GM12865 (cell line): ENCODE data around the gene OR4M1.
"Not testable (repeated sequence)": the region's sequence is repeated elsewhere in the genome, so short reads cannot be mapped to it uniquely, and the experiment has no call there.

ENCODE experiments used
- DNase-seq: peaks from one replicate; pipeline ENCODE4 v3.0.0; 2010; ENCODE audit warnings: low read depth
- H3K4me3 ChIP-seq: 2 replicates; pipeline ENCODE4 v1.5.1; 2011; ENCODE audit warnings: mild to moderate bottlenecking, low read depth, low read length, control low read depth
- CTCF ChIP-seq: IDR thresholded peaks from 2 replicates; pipeline ENCODE4 v1.5.1; 2011; ENCODE audit warnings: low read length, control low read depth, low read depth, inconsistent platforms; ENCODE audit not compliant: insufficient read depth; ENCODE audit errors: missing control alignments

OR4M1 gene

GRCh38 chr14:19773204-19773603 is at the start of gene OR4M1:
OR4M1 (plus strand) TSS chr14:19773504; CDS start chr14:19780323, 6,819 bp downstream.
- not testable (repeated sequence) for H3K4me3 ChIP-seq, DNase-seq

GRCh38 chr14:19729359-19729758 is 43.9 kb upstream of the OR4M1 start:
- no peak for TF ChIP-seq CTCF
- no peak for DNase-seq
- H3K4me3 ChIP-seq = no peak overlapping the region

- no peak for DNase-seq
- TF ChIP-seq CTCF = no peak
- no peak overlapping the region for H3K4me3 ChIP-seq
Observed at GRCh38 chr14:19729763-19730162, 43.5 kb upstream of the OR4M1 start.

- not testable (repeated sequence) for DNase-seq, H3K4me3 ChIP-seq
Observed at GRCh38 chr14:19733893-19734292, 39.4 kb upstream of the OR4M1 start.

GRCh38 chr14:19743256-19743655 is 30.0 kb upstream of the OR4M1 start, which contains the start of gene OR4Q3:
OR4Q3 (plus strand) TSS chr14:19743571.
- no peak for TF ChIP-seq CTCF
- DNase-seq = no peak

GRCh38 chr14:19752316-19752715 is 21.0 kb upstream of the OR4M1 start:
- DNase-seq = not testable (repeated sequence)

More at GRCh38 chr14:19743256-19743655, 30.0 kb upstream of the OR4M1 start, which contains the start of gene OR4Q3:
- H3K4me3 ChIP-seq = no peak within 1 kb of the TSS

GRCh38 chr14:19754172-19754571 is 19.1 kb upstream of the OR4M1 start:
- TF ChIP-seq CTCF = no peak
- H3K4me3 ChIP-seq = no peak overlapping the region
- no peak for DNase-seq

More at GRCh38 chr14:19752316-19752715, 21.0 kb upstream of the OR4M1 start:
- not testable (repeated sequence) for H3K4me3 ChIP-seq

- not testable (repeated sequence) for H3K4me3 ChIP-seq, DNase-seq
Observed at GRCh38 chr14:19771491-19771890, 1.8 kb upstream of the OR4M1 start.

GRCh38 chr14:19771895-19772430 is 1.3 kb upstream of the OR4M1 start:
- H3K4me3 ChIP-seq = no peak overlapping the region
- no peak for TF ChIP-seq CTCF
- no peak for DNase-seq

- not testable (repeated sequence) for DNase-seq, H3K4me3 ChIP-seq
Observed at GRCh38 chr14:19772454-19772853, 850 bp upstream of the OR4M1 start.
